ENCODE measurements around the gene TBX18. TPM values are rescaled to one million over a fixed set of nuclear protein-coding genes. Genes with fewer than 3 reads are reported as not detected.

Gene TBX18
- total RNA-seq, 3 donors from 2014 or later: 8.8 to 20.6 (median 17.0) TPM

- Histone ChIP-seq H3K4me3 (no peak overlapping the region), H3K36me3 (no peaks in the 10 kb centered on the region), H3K4me1 (no peaks in the 10 kb centered on the region), H3K27ac (no peak overlapping the region), H3K27me3 (no peaks in the 10 kb centered on the region), H3K9me3 (no peaks in the 10 kb centered on the region)
- DNase-seq (ENCODE audit: low spot score in 2 of 2): no peak
- TF ChIP-seq POLR2AphosphoS5 (IDR thresholded peaks at IDR 0.05) (no peak), CTCF (IDR thresholded peaks at IDR 0.05) (no peak), POLR2A (IDR thresholded peaks at IDR 0.05) (no peak)
- intact Hi-C loops (cut with DNase I; ENCODE audit: low total_unique reads): no loop called here
These were observed 32.5 kb downstream of the TBX18 start for GRCh38 chr6:84731901-84732300.

GRCh38 chr6:84731401-84731800 is 33.0 kb downstream of the TBX18 start:
- H3K9me3 ChIP-seq: no peaks in the 10 kb centered on the region
- DNase-seq (ENCODE audit: low spot score in 2 of 2): no peak
- H3K27ac ChIP-seq: no peak overlapping the region
- no peaks in the 10 kb centered on the region for H3K27me3 ChIP-seq
- intact Hi-C loops (cut with DNase I; ENCODE audit: low total_unique reads): no loop called here
- H3K4me1 ChIP-seq: no peaks in the 10 kb centered on the region
- no peak overlapping the region for H3K4me3 ChIP-seq
- no peaks in the 10 kb centered on the region for H3K36me3 ChIP-seq
- TF ChIP-seq POLR2AphosphoS5 (IDR thresholded peaks at IDR 0.05): no peak
- TF ChIP-seq POLR2A (IDR thresholded peaks at IDR 0.05): no peak
- TF ChIP-seq CTCF (IDR thresholded peaks at IDR 0.05): no peak

DNA sequence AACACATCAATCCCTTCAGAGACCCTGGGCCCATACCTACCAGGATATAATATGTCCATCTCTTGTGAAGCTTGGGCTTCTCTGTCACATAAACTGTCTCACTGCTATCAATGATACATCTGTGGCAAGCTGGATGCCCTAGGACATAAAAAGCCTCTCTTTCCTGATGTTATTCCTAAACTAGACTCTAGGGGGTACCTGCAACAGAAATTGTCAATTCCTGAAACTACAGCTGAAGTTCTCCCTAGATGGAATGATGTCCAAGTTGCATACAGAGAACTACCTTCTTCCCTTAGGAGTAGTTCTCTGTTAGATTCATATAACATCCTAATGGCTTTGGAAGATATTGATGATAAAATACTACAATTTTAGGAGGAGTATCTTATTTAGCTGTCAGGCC is 35.8 kb downstream of the TBX18 start:
- no peaks in the 10 kb centered on the region for H3K27me3 ChIP-seq
- H3K9me3 ChIP-seq: no peaks in the 10 kb centered on the region
- no peak for DNase-seq (ENCODE audit: low spot score in 2 of 2)
- intact Hi-C loops (cut with DNase I; ENCODE audit: low total_unique reads): no loop called here
- no peaks in the 10 kb centered on the region for H3K4me1 ChIP-seq
- no peak overlapping the region for H3K27ac ChIP-seq
- TF ChIP-seq CTCF (IDR thresholded peaks at IDR 0.05): peak in 1 of 3 donors; percentile 17
- TF ChIP-seq POLR2AphosphoS5 (IDR thresholded peaks at IDR 0.05): no peak
- no peak for TF ChIP-seq POLR2A (IDR thresholded peaks at IDR 0.05)
- no peaks in the 10 kb centered on the region for H3K36me3 ChIP-seq
- H3K4me3 ChIP-seq: no peak overlapping the region

- TF ChIP-seq POLR2AphosphoS5 (IDR thresholded peaks at IDR 0.05) (no peak), CTCF (IDR thresholded peaks at IDR 0.05) (no peak), POLR2A (IDR thresholded peaks at IDR 0.05) (no peak)
- Histone ChIP-seq H3K4me3 (no peak overlapping the region), H3K4me1 (no peaks in the 10 kb centered on the region), H3K27me3 (no peaks in the 10 kb centered on the region), H3K9me3 (no peaks in the 10 kb centered on the region), H3K27ac (no peak overlapping the region), H3K36me3 (no peaks in the 10 kb centered on the region)
- intact Hi-C loops (cut with DNase I; ENCODE audit: low total_unique reads): no loop called here
- no peak for DNase-seq (ENCODE audit: low spot score in 2 of 2)
These were observed 45.2 kb downstream of the TBX18 start for GRCh38 chr6:84719152-84719551.

DNA sequence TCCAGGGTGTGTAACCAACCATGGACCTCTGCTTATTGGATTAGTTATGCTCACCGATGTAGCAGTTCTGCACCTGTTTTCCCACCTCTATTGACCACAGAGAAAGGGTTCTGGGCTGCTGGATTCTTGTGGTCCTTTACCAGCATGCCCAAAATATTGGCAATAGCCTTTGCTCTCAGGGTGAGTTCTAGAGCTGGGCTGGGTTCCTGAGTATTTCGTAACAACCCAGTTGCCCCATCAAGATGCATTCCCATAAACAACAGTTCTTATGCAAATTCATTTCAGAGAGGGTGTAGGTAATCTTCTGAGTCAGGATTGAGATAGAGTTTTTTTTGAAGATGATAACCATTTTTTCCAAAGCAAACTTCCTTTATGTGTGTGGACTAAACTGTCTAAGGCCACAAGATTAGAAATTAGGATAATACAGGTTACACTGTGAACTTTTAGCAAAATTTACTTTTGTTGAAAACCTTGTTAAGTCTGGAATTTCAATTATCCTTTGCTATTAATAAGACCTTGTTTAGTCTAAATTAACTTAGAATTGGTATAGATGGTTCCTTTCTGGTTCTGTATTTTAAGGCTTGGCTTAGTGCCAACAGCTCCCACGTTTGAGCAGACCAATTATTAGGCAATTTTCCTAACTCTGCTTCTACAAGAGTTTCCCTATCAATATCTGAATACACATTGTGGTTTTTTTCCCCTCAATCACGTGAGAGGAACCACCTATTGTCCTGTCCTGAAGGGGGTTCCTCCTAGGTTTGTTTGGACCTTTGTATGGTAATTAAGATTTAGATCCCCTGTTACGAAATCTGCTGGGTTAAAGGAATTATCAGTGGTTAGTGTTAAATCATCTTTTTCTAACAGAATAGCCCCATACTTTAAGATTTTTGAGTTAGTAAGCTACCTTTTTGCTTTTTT is 46.1 kb downstream of the TBX18 start:
- H3K9me3 ChIP-seq: no peaks in the 10 kb centered on the region
- H3K27ac ChIP-seq: no peak overlapping the region
- H3K36me3 ChIP-seq: no peaks in the 10 kb centered on the region
- H3K27me3 ChIP-seq: no peaks in the 10 kb centered on the region
- TF ChIP-seq CTCF (IDR thresholded peaks at IDR 0.05): no peak
- H3K4me1 ChIP-seq: no peaks in the 10 kb centered on the region
- DNase-seq (ENCODE audit: low spot score in 2 of 2): no peak
- intact Hi-C loops (cut with DNase I; ENCODE audit: low total_unique reads): no loop called here
- H3K4me3 ChIP-seq: no peak overlapping the region

Data from breast epithelium (tissue), 4 donors.